Naive thymus-derived CD8-positive, alpha-beta T cell (primary cell): ENCODE results near the gene CRELD1. TPM values are rescaled to one million over a fixed set of nuclear protein-coding genes. Genes with fewer than 3 reads are reported as not detected.
A peak's percentile ranks its signal among the peaks of the same experiment; 100 is the strongest.

Experiments
- ATAC-seq, 2 donors: fragments of 150-1000 bp; cut with Tn5 transposase in 1 of 2; sonication (Bioruptor Pico), chemical (Tn5 transposase) in 1 of 2; 1 replicate in 1 of 2; 2 replicates in 1 of 2; pipeline ENCODE4 v1.10.0; 2021; ENCODE audit warnings: mild to moderate bottlenecking in 2 of 2, moderate library complexity in 2 of 2
- POLR2A ChIA-PET: fragments of 350-600 bp; sonication (Branson Sonifier 250); formaldehyde crosslinking; loops from one replicate; lab custom pipeline; 2021; ENCODE audit warnings: antibody characterized with exemption; lab: Charles Lee
- DNase-seq, 10 donors: peaks; one replicate each; pipeline versions ENCODE4 v3.0.0 to v3.0.0-alpha.2; 2020 to 2022
- H3K27ac Mint-ChIP-seq, 10 donors: one replicate each; pipeline ENCODE4 v1.8.0; 2020 to 2022; ENCODE audit warnings: mild to moderate bottlenecking in 10 of 10, mixed read lengths in 10 of 10, moderate library complexity in 4 of 10, inconsistent platforms in 1 of 10
- H3K27me3 Mint-ChIP-seq, 5 donors: one replicate each; pipeline ENCODE4 v1.8.0; 2021 to 2022; ENCODE audit warnings: mixed read lengths in 5 of 5
- H3K36me3 Mint-ChIP-seq, 3 donors: one replicate each; pipeline ENCODE4 v1.8.0; 2020 to 2022; ENCODE audit warnings: mixed read lengths in 3 of 3, mild to moderate bottlenecking in 2 of 3, inconsistent platforms in 1 of 3
- H3K4me1 Mint-ChIP-seq, 4 donors: one replicate each; pipeline ENCODE4 v1.8.0; 2021 to 2022; ENCODE audit warnings: mixed read lengths in 4 of 4
- H3K4me3 Mint-ChIP-seq, 10 donors: one replicate each; pipeline ENCODE4 v1.8.0; 2020 to 2022; ENCODE audit warnings: mild to moderate bottlenecking in 10 of 10, mixed read lengths in 10 of 10, moderate library complexity in 6 of 10, inconsistent platforms in 1 of 10
- H3K9me3 Mint-ChIP-seq, 9 donors: one replicate each; pipeline ENCODE4 v1.8.0; 2020 to 2022; ENCODE audit warnings: mixed read lengths in 9 of 9, mild to moderate bottlenecking in 3 of 9, inconsistent platforms in 1 of 9, moderate library complexity in 1 of 9
- polyA plus RNA-seq, 3 donors: library from polyadenylated mRNA; unstranded; fragments of 300-500 nt; fragmentation: Illumina TruSeq; gene quantifications; one replicate each; pipeline ENCODE4 v1.2.3, GENCODE V29; 2021
- total RNA-seq, 8 experiments: library from RNA in 2 of 8; stranded (reverse) in 2 of 8; gene quantifications; one replicate each; pipeline ENCODE4 v1.2.3 and lab custom pipeline; 2021 to 2026

CRELD1 gene
- total and polyA plus RNA-seq, 5 experiments from 2014 or later = 25.5 to 58.3 (median 33.3) TPM

GRCh38 chr3:9951126-9951525 lies 17.5 kb downstream of the CRELD1 start:
- Mint-ChIP-seq H3K27me3 (no peaks in the 10 kb centered on the region), H3K36me3 (no peaks in the 10 kb centered on the region), H3K9me3 (no peaks in the 10 kb centered on the region), H3K4me3 (peak overlapping the region; percentile 77 to 91 (median 88)), H3K4me1 (peaks cover 6 to 22% (median 16%) of the 10 kb centered on the region in 4 donors), H3K27ac (peak overlapping the region in 3 of 10 donors; percentile 37 to 94 (median 93))
- POLR2A ChIA-PET = interaction anchor here (0.8 to 6.8 kb wide), 3 partner anchors 18 to 291 kb away, joined by 5 to 73 read pairs (median 5); partner anchors contain the start of genes CRELD1 and IL17RE
- ATAC-seq (no peak), DNase-seq (no peak)

- peak overlapping the region; percentile 77 to 91 (median 88) for H3K4me3 Mint-ChIP-seq
- no peaks in the 10 kb centered on the region for H3K27me3 Mint-ChIP-seq
- H3K4me1 Mint-ChIP-seq = peaks cover 6 to 20% (median 15%) of the 10 kb centered on the region in 4 donors
- H3K36me3 Mint-ChIP-seq = no peaks in the 10 kb centered on the region
- DNase-seq (no peak), ATAC-seq (peak; percentile 2 to 12)
- POLR2A ChIA-PET = interaction anchor here (0.8 to 6.8 kb wide), 7 partner anchors 9 to 290 kb away, joined by 3 to 73 read pairs (median 3); partner anchors contain the start of genes CRELD1, EMC3, IL17RE and TTLL3
- H3K9me3 Mint-ChIP-seq = no peaks in the 10 kb centered on the region
- peak overlapping the region in 6 of 10 donors; percentile 27 to 94 (median 60) for H3K27ac Mint-ChIP-seq
These were observed 17.9 kb downstream of the CRELD1 start for GRCh38 chr3:9951598-9951961.

- H3K9me3 Mint-ChIP-seq = no peaks in the 10 kb centered on the region
- DNase-seq (peak in 9 of 10 donors; percentile 38 to 74 (median 57)), ATAC-seq (peak; percentile 93 to 97)
- H3K36me3 Mint-ChIP-seq = no peaks in the 10 kb centered on the region
- H3K4me1 Mint-ChIP-seq = peaks cover 6 to 20% (median 15%) of the 10 kb centered on the region in 4 donors
- peak within 1 kb of the TSS in 8 of 10 donors; percentile 18 to 94 (median 63) for H3K27ac Mint-ChIP-seq
- POLR2A ChIA-PET = interaction anchor here (0.5 to 6.8 kb wide), 8 partner anchors 10 to 289 kb away, joined by 3 to 73 read pairs (median 3); partner anchors contain the start of genes CRELD1, EMC3, IL17RE and TTLL3
- no peaks in the 10 kb centered on the region for H3K27me3 Mint-ChIP-seq
- peak within 1 kb of the TSS; percentile 77 to 91 (median 88) for H3K4me3 Mint-ChIP-seq
These were observed 18.6 kb downstream of the CRELD1 start, which contains the start of gene PRRT3 for GRCh38 chr3:9951962-9952805. PRRT3 (minus strand) TSS chr3:9952408; CDS start chr3:9950115, 2,293 bp downstream.

GRCh38 chr3:9955067-9955502 lies 21.5 kb downstream of the CRELD1 start:
- H3K9me3 Mint-ChIP-seq = no peaks in the 10 kb centered on the region
- H3K27me3 Mint-ChIP-seq = no peaks in the 10 kb centered on the region
- no peak overlapping the region for H3K4me3 Mint-ChIP-seq
- POLR2A ChIA-PET = interaction anchor here (6.8 kb wide), 1 partner anchor 22 kb away, joined by 73 read pairs; the partner anchor contains the start of gene CRELD1
- ATAC-seq (no peak), DNase-seq (no peak)
- H3K4me1 Mint-ChIP-seq = peaks cover 6 to 20% (median 15%) of the 10 kb centered on the region in 4 donors
- H3K36me3 Mint-ChIP-seq = no peaks in the 10 kb centered on the region
- H3K27ac Mint-ChIP-seq = peak overlapping the region in 1 of 10 donors; percentile 2

- POLR2A ChIA-PET = no interaction called here
- Mint-ChIP-seq H3K4me1 (peaks cover 6 to 18% (median 13%) of the 10 kb centered on the region in 4 donors), H3K9me3 (no peaks in the 10 kb centered on the region), H3K27ac (peak overlapping the region in 4 of 10 donors; percentile 18 to 74 (median 56)), H3K27me3 (no peaks in the 10 kb centered on the region), H3K36me3 (no peaks in the 10 kb centered on the region), H3K4me3 (no peak overlapping the region)
- ATAC-seq (no peak), DNase-seq (no peak)
These were observed 22.1 kb downstream of the CRELD1 start for GRCh38 chr3:9955611-9956352.

GRCh38 chr3:9957214-9957613 lies 23.6 kb downstream of the CRELD1 start:
- H3K27ac Mint-ChIP-seq = no peak overlapping the region
- H3K4me1 Mint-ChIP-seq = peaks cover 0 to 8% (median 1%) of the 10 kb centered on the region in 4 donors
- no peaks in the 10 kb centered on the region for H3K27me3 Mint-ChIP-seq
- no peak overlapping the region for H3K4me3 Mint-ChIP-seq
- H3K9me3 Mint-ChIP-seq = no peaks in the 10 kb centered on the region
- ATAC-seq (no peak), DNase-seq (no peak)
- H3K36me3 Mint-ChIP-seq = peaks cover 0 to 3% (median 0%) of the 10 kb centered on the region in 3 donors
- POLR2A ChIA-PET = no interaction called here

- no peak overlapping the region for H3K4me3 Mint-ChIP-seq
- H3K4me1 Mint-ChIP-seq = no peaks in the 10 kb centered on the region
- no peaks in the 10 kb centered on the region for H3K27me3 Mint-ChIP-seq
- POLR2A ChIA-PET = no interaction called here
- DNase-seq (no peak), ATAC-seq (no peak)
- peaks cover 0 to 68% (median 32%) of the 10 kb centered on the region in 3 donors for H3K36me3 Mint-ChIP-seq
- H3K27ac Mint-ChIP-seq = peak overlapping the region in 1 of 10 donors; percentile 36
- H3K9me3 Mint-ChIP-seq = no peaks in the 10 kb centered on the region
These were observed 31.7 kb downstream of the CRELD1 start for GRCh38 chr3:9965200-9965875.

- H3K9me3 Mint-ChIP-seq = no peaks in the 10 kb centered on the region
- no peak overlapping the region for H3K4me3 Mint-ChIP-seq
- no peak for ATAC-seq
- POLR2A ChIA-PET = no interaction called here
- peaks cover 0 to 82% (median 32%) of the 10 kb centered on the region in 3 donors for H3K36me3 Mint-ChIP-seq
- no peaks in the 10 kb centered on the region for H3K27me3 Mint-ChIP-seq
- no peak for DNase-seq
- H3K27ac Mint-ChIP-seq = no peak overlapping the region
- H3K4me1 Mint-ChIP-seq = no peaks in the 10 kb centered on the region
These were observed 33.2 kb downstream of the CRELD1 start for GRCh38 chr3:9966841-9967240.

GRCh38 chr3:9969632-9970019 lies 36.0 kb downstream of the CRELD1 start:
- ATAC-seq = no peak
- H3K27ac Mint-ChIP-seq = no peak overlapping the region
- POLR2A ChIA-PET = interaction anchor here (0.6 to 1.1 kb wide), 3 partner anchors 36 to 125 kb away, joined by 3 to 4 read pairs (median 3); partner anchors contain the start of gene CRELD1
- H3K9me3 Mint-ChIP-seq = no peaks in the 10 kb centered on the region
- no peak overlapping the region for H3K4me3 Mint-ChIP-seq
- no peak for DNase-seq
- H3K36me3 Mint-ChIP-seq = peaks cover 0 to 86% (median 35%) of the 10 kb centered on the region in 3 donors
- H3K27me3 Mint-ChIP-seq = no peaks in the 10 kb centered on the region
- no peaks in the 10 kb centered on the region for H3K4me1 Mint-ChIP-seq

- Mint-ChIP-seq H3K27me3 (no peaks in the 10 kb centered on the region), H3K36me3 (peaks cover 0 to 89% (median 37%) of the 10 kb centered on the region in 3 donors), H3K4me3 (no peak overlapping the region), H3K9me3 (no peaks in the 10 kb centered on the region), H3K4me1 (no peaks in the 10 kb centered on the region), H3K27ac (peak overlapping the region in 1 of 10 donors; percentile 46)
- ATAC-seq (no peak), DNase-seq (no peak)
- POLR2A ChIA-PET = interaction anchor here (0.6 to 1.1 kb wide), 3 partner anchors 37 to 126 kb away, joined by 3 to 4 read pairs (median 3); partner anchors contain the start of gene CRELD1
These were observed 36.5 kb downstream of the CRELD1 start for GRCh38 chr3:9970020-9970652.
